Cardiac fibroblast (primary cell): ENCODE data around the gene NAPB.

Experiments used
- DNase-seq, 2 donors: peaks; one replicate each; pipeline versions ENCODE4 v3.0.0 to v3.0.0-alpha.2; 2010; ENCODE audit warnings: low read depth in 2 of 2
- H3K4me3 ChIP-seq, 2 donors: replicated peaks in 1 of 2; 1 replicate in 1 of 2; 2 replicates in 1 of 2; pipeline ENCODE4 v1.5.1; 2011; ENCODE audit warnings: low read depth in 2 of 2, low read length in 2 of 2, mild to moderate bottlenecking in 2 of 2, moderate library complexity in 1 of 2
- CTCF ChIP-seq: IDR thresholded peaks from one replicate; pipeline ENCODE4 v1.5.1; 2011; ENCODE audit warnings: low read depth, mild to moderate bottlenecking, low read length, inconsistent platforms

NAPB gene

GRCh38 chr20:23363257-23363649 lies 58.0 kb downstream of the NAPB start:
- DNase-seq, result no peak
- TF ChIP-seq CTCF, result no peak
- peak overlapping the region; percentile 84 for H3K4me3 ChIP-seq

- peak overlapping the region; percentile 84 for H3K4me3 ChIP-seq
- DNase-seq, result peak; percentile 38 to 40
- no peak for TF ChIP-seq CTCF
Measured at GRCh38 chr20:23362392-23363256, 58.7 kb downstream of the NAPB start.

GRCh38 chr20:23361476-23362391 lies 59.6 kb downstream of the NAPB start, which contains the start of gene GZF1:
TSS of gene GZF1 (plus strand) at chr20:23362182. CDS start at chr20:23364384, 2,202 bp downstream.
- DNase-seq, result peak; percentile 98 to 99
- TF ChIP-seq CTCF, result peak; percentile 1
- H3K4me3 ChIP-seq, result peak within 1 kb of the TSS; percentile 84

GRCh38 chr20:23361119-23361475 lies 60.2 kb downstream of the NAPB start:
- DNase-seq, result peak; percentile 42 to 67
- TF ChIP-seq CTCF, result no peak
- peak overlapping the region; percentile 67 to 68 for H3K4me3 ChIP-seq

- H3K4me3 ChIP-seq, result no peak overlapping the region
- no peak for TF ChIP-seq CTCF
- no peak for DNase-seq
Measured at GRCh38 chr20:23360531-23360930, 60.8 kb downstream of the NAPB start.

GRCh38 chr20:23358923-23359593 lies 62.2 kb downstream of the NAPB start:
- H3K4me3 ChIP-seq, result no peak overlapping the region
- no peak for TF ChIP-seq CTCF
- DNase-seq, result no peak
